ENCODE data around the gene SLC2A10. TPM values are rescaled to one million over a fixed set of nuclear protein-coding genes. Genes with fewer than 3 reads are reported as not detected.

SLC2A10 gene
- total RNA-seq, 4 donors from 2014 or later, result 3.9 to 14.9 (median 10.0) TPM

DNA sequence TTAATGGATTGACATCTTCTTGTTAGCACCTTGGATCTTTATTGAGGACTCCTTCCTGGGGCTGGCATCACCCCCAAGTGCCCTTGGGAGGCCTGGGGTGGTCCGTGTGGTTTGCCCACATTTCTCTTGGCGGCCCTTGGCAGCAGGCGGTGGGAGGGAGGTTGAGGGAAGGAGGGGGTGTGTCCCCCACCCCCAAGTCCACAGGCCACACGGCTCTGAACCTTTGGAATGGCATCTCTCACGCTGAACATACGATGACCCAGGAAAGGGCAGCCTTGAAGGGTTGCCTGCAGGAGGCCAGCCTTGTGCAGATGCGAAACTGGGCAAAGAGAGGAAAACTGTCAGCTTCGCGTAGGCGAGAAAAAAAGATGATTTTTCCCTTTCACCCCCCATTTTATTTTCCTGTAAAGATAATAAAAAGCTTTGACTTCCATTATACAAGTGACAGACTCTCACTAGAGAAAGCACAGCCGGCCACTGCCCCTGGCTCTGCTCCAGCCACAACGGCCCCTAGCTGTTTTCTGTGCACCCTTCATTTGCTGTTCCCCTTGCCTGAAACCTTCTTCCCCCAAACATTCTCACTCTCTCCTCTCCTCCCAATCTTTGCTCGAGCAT is 56.2 kb downstream of the SLC2A10 start:
- 59 to 60% methylated on average over 13 of the region's 13 CpGs for WGBS, 2 donors
- TF ChIP-seq, protein P1, sequence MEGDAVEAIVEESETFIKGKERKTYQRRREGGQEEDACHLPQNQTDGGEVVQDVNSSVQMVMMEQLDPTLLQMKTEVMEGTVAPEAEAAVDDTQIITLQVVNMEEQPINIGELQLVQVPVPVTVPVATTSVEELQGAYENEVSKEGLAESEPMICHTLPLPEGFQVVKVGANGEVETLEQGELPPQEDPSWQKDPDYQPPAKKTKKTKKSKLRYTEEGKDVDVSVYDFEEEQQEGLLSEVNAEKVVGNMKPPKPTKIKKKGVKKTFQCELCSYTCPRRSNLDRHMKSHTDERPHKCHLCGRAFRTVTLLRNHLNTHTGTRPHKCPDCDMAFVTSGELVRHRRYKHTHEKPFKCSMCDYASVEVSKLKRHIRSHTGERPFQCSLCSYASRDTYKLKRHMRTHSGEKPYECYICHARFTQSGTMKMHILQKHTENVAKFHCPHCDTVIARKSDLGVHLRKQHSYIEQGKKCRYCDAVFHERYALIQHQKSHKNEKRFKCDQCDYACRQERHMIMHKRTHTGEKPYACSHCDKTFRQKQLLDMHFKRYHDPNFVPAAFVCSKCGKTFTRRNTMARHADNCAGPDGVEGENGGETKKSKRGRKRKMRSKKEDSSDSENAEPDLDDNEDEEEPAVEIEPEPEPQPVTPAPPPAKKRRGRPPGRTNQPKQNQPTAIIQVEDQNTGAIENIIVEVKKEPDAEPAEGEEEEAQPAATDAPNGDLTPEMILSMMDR (IDR thresholded peaks at IDR 0.05), result no peak
- TF ChIP-seq POLR2A (IDR thresholded peaks at IDR 0.05), result no peak
- intact Hi-C loops (cut with DNase I; ENCODE audit: low total_unique reads), result loop anchor here (10.0 kb wide), 1 partner anchor 379 kb away; no protein-coding TSS in a partner anchor
- H3K4me3 ChIP-seq (ENCODE audit: low read depth, poor library complexity, severe bottlenecking), result no peak overlapping the region
- DNase-seq (ENCODE audit: low spot score in 2 of 2), result no peak

DNA sequence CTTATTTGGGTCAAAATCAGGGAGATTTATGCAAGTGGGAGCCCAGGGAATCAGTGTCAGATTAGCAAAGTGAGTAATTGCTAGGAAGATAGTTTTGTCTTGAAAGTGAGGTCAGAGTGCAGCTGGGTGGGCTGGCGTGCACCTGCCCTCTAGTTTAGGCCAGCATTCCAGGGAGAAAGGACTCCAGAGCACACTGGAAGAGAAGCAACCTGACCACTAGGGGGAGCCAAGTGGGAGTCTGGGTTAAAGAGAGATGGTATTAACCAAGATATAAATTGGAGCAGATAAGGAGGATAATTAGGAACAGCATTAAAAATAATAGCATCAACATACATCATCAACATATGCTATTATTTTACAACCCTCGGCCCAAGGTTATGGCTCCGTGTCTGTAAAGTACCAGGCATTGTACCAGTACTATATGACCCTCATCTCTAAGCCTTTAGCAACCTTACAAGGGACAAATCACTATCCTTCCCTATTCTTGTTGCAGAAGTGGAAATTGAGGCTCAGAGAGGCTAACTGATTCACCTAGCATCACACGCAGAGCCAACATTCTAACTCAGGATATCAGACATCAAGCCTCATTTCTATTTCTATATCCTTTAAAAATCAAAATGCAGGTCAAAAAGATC is 57.8 kb downstream of the SLC2A10 start:
- intact Hi-C loops (cut with DNase I; ENCODE audit: low total_unique reads), result loop anchor here (10.0 kb wide), 1 partner anchor 378 kb away; no protein-coding TSS in a partner anchor
- H3K4me3 ChIP-seq (ENCODE audit: low read depth, poor library complexity, severe bottlenecking), result no peak overlapping the region
- DNase-seq (ENCODE audit: low spot score in 2 of 2), result no peak
- 71% methylated on average over 4 of the region's 4 CpGs for WGBS, 2 donors
- TF ChIP-seq, protein P1 (IDR thresholded peaks at IDR 0.05), result no peak
- no peak for TF ChIP-seq POLR2A (IDR thresholded peaks at IDR 0.05)

DNA sequence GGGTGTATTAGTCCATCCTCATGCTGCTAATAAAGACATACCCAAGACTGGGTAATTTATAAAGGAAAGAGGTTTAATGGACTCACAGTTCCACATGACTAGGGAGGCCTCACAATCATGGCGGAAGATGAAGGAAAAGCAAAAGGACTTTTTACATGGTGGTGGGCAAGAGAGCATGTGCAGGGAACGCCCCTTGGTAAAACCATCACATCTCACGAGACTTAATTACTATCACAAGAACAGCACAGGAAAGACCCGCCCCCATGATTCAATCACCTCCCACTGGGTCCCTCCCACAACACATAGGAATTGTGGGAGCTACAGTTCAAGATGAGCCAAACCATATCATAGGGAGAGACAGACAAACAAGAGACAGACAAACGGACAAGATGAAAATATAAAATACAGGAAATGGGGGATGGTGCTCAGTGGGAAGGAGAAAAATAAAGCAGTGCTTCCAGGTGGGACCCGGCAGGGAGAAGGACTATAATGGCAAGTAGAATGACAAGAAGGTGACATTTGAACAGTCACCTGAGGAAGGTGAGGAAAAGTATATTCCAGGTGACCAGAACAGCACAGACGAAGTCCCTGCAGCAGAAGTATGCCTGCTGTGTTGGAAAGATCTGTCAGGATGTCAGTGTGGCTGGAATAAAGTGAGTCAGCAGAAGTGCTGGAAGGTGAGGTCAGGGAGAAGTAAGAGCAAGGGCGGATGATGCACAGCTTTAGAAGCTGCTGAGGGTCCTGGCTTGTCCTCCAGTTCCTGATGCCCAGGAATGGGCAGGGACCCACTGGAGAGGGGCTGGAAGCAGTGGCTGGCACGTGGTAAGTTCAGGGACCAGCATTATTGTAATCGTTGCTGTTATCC is 61.1 kb downstream of the SLC2A10 start:
- no peak overlapping the region for H3K4me3 ChIP-seq (ENCODE audit: low read depth, poor library complexity, severe bottlenecking)
- TF ChIP-seq POLR2A (IDR thresholded peaks at IDR 0.05), result no peak
- TF ChIP-seq, protein P1 (IDR thresholded peaks at IDR 0.05), result no peak
- no peak for DNase-seq (ENCODE audit: low spot score in 2 of 2)
- intact Hi-C loops (cut with DNase I; ENCODE audit: low total_unique reads), result no loop called here
- 73 to 75% methylated on average over 10 of the region's 10 CpGs for WGBS, 2 donors

DNA sequence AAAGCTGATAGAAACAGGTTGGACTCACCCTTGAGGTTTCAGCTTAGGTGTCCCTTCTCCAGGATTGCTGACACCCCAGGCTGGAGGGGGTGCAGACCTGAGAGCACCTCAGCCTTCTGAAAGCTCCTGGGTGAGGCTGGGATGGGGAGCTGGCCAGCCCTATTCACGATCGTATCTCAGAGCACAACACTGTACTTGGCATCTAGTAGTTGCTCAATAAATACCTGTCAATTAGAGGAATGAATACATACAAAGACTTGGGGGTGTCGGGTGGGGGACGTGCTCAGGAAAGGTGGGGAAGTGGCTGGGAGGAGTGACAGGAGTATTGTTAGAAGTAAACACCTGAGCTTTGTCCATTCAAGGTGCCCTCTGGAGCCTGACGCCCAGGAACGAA is 61.7 kb downstream of the SLC2A10 start:
- H3K4me3 ChIP-seq (ENCODE audit: low read depth, poor library complexity, severe bottlenecking), result no peak overlapping the region
- 78 to 82% methylated on average over 6 of the region's 6 CpGs for WGBS, 2 donors
- TF ChIP-seq, protein P1 (IDR thresholded peaks at IDR 0.05), result no peak
- no peak for TF ChIP-seq POLR2A (IDR thresholded peaks at IDR 0.05)
- intact Hi-C loops (cut with DNase I; ENCODE audit: low total_unique reads), result no loop called here
- no peak for DNase-seq (ENCODE audit: low spot score in 2 of 2)

DNA sequence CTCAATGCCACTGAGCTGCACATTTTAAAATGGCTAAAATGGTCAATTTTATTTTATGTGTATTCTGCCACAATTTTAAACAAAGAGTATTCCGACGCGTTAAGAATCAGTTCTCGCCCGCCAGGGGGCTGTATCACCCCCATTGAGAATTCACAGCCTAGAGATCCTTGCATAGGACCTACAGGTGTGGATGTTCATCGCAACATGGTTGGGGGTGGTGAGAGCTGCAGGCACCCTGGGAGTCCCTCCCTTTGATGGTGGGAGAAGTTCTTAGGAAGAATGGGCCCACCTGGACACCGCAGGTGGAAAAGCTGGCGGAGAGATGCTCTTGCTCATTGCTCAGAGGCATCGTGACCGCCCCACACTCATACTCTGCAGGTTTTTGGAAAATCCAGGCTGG is 63.5 kb downstream of the SLC2A10 start:
- TF ChIP-seq, protein P1 (IDR thresholded peaks at IDR 0.05), result no peak
- TF ChIP-seq POLR2A (IDR thresholded peaks at IDR 0.05), result no peak
- no peak for DNase-seq (ENCODE audit: low spot score in 2 of 2)
- no peak overlapping the region for H3K4me3 ChIP-seq (ENCODE audit: low read depth, poor library complexity, severe bottlenecking)
- WGBS, 2 donors, result 76 to 88% methylated on average over 10 of the region's 10 CpGs
- intact Hi-C loops (cut with DNase I; ENCODE audit: low total_unique reads), result no loop called here

Measured in lower leg skin (tissue), 4 donors.